HG03280 (cell line): ENCODE measurements around the gene ATP2B2.

Experiments used
- ATAC-seq: cut with Tn5 transposase; IDR thresholded peaks from one replicate; pipeline ENCODE4 v1.9.1; 2021; ENCODE audit warnings: mild to moderate bottlenecking, moderate library complexity; ENCODE audit not compliant: unreplicated experiment

ATP2B2 gene

DNA sequence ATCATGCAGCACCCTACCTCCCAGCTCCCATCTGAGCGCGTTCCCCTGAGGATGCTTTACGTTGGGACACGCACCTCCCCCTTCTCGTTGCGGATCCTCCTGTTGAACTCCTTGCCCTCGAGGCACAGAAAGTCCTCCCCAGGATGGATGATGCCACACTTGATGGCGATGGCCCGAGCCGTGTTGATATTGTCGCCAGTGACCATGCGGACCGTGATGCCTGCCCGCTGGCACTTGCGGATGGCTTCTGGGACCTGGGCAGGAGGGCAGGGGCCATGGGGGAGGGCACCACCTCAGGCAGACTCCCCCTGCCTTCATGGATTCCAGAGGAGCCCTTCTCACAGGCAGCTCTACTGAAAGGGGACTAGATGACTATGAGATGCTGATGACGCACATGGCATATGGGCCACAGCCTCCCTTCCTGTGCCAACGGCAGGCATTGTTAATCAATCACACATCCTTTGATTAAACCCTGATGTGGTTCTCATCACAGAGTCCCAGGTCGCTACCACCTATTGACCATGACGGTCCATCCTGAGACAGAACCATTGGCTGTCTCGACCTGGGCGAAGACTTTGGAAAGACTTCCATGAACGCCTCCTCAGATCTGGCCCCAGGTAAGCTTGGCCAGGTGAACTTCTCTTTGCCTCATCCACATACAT lies 154.9 kb downstream of the ATP2B2 start:
- ATAC-seq, result no peak

DNA sequence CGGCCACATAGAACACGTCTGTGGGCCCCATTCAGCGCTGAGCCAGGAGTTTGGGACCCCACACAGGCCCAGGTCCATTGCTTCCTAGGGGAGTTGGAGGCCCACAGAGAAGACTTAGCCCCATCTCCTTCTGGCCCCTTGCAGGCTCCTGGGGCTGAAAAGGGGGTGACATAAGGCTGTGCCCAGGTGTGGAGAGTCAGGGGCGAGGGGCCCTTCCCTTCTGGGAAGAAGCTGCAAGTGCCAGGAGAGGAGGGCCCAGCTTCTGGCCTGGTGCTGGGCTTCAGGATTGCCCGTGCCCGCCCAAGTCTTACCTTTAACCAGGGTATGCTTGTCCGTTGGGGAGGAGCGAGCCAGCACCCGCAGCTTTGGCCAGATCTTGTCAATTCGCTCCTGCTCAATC lies 155.6 kb downstream of the ATP2B2 start:
- ATAC-seq, result no peak

DNA sequence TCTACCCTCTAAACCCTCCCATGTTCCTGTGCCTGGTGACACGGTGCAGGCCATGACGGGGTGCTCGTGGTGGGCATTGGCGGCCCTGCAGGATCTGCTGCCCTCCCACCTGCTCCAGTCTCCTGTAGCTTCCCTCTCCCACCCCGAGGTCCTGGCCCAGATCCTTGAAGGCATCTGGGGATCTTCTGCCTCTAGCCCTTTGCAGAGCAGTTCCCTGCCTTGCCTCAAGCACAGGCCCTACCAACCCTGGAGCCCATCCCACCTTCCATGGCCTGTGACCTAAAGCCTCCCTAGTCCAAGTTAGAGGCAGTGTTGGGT lies 157.0 kb downstream of the ATP2B2 start:
- ATAC-seq, result no peak

DNA sequence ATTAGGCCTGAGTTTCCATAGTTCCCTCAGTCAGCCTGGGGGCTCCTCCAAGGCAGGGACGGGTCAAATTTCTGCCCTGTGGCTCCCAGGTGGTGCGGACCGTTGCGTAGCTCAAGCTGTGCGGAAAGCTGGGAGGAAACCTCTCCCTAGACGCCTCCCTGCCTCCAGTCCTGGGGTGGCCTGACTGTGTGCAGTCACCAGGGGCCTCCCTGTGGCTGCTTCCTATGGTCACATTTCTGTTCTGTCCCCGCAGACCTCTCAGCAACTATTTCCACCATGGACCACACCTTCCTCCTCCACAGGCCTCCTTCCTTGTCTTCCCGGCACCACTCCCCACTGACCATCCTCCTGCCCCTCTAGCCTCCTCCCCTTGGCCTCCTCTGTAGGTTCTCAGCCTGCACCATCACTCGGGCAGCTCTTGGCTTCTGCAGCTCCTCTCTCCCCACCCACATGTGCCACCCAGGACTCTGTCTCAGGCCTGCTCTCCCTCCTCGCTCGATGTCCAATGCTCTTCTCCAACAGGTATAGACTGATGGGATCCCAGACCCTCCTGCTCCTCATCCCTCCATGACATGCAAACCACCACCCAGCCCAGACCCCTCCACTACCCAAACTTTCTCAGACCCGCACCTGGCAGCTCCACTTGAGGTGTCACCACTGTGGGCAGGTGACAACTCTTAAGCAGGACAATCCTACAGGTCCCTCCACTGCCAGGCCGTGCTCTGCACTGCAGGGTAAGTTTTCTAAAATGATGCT lies 157.6 kb downstream of the ATP2B2 start:
- ATAC-seq, result no peak

DNA sequence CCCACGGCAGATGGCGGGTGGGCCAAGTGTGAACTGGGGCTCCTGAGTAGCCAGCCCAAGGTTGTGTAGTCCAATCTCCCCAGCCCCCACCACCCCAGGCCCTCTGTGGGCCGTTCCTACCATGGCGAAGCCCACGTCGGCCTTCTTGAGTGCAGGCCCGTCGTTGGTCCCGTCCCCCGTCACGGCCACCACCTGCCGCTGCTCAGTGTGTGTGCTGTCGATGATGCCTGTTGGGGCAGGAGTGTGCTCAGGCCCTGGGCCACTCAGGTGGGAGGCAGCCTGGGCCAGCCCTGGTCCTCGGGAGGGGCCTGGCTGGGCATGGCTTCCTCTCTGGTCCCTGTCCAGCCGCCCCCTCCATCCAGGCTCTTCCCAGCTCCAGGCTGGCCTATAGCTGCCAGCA lies 159.5 kb downstream of the ATP2B2 start:
- ATAC-seq, result no peak

DNA sequence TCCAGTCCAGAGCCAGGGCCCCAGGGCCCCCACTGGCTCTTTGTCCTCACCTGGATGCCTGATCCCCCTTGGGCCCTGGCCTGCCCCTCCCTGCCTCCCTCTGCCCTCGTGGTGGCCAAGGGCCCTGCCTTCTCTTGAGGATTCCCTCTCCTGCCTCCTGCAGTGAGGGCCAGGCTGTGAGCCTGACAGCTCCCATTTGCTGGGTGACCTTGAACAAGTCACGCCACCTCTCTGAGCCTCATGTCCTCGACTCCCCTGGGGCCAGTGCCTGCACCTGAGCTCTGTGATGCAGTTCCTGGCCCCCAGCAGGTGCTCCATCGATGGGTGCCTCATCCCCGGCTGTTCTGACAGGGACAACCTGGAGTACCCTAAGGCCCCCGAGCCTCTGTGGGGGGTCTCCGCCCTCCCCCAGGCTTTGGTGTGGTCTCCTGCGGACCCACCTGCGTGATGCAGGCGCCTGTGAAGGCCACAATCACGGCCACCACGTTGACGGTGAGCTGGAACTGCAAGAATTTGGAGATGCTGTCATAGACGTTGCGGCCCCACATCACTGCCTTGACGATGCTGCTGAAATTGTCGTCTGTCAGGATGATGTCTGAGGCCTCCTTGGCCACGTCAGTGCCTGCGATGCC lies 160.3 kb downstream of the ATP2B2 start:
- no peak for ATAC-seq

DNA sequence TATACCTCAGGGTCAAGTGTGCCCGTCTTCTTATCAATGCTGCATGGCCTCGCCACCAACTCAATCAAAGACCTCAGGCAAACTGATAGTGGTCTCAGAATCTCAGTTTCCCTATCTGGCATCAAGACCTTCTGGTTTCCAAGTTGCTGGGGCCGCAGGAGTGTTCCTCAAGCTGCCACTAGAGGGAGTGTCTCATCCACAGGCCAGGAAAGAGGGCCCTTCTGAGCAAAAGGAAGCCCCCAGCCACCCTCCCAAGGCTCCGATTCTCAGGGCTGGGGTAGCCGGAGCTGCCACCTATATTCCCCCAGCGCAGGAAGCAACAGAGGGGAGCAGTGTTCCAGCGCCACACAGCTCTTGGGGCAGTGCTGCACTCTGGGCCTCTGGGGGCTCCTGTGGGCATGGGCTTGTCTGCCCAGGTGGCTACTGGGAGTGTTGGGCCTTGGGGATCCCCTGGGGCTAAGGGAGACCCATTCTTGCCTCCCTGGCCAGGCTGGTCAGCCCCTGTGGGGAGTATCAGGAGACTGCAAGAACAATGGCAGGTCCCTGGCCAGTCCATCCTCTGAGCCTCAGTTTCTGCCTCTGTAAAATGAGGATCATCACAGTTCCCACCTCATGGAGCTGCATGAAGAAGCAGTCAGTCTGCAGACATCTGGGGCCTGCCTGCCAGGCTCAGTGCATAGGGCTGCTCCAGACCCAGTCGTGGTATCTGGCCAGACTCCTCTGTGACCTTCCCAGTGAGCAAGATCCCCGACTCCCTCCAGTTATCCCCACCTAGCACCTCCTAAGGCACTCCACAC lies 161.0 kb downstream of the ATP2B2 start:
- ATAC-seq, result no peak

DNA sequence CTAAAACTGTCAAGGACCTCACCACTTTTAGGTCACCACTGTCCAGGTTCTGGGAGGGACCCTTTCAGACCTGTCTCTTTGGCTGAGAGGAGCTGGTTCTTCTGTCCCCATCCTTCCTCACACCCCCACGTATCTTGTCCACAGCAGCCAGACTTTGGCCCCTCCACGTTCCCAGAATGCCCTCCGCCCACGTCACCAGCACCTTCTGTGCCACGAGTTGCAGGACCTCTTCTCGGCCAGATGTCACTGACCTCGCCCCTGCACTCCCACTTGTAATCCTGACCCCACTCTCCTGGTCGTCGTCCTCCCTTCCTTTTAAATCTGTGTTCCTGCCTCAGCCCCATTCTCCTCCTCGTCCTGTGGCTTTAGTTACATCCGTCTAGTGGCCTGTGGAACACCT lies 161.9 kb downstream of the ATP2B2 start:
- no peak for ATAC-seq

DNA sequence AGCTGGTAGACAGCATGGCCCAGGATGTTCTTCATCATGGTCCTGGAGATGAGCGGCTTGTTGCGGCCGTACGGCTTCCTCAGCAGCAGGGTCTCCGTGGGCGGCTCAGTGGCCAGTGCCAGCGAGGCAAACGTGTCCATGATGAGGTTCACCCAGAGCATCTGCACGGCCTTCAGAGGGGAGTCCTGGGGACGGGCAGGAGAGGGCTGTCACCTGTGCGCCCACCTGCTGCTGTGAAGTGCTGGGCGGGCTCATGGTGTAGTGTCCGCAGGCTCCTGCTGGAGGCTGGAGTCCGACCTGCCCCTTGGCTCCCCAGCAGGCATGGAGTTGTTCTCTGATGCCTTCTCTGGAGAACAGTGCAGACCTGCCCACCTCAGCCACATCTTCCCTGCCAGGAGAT lies 162.6 kb downstream of the ATP2B2 start:
- ATAC-seq, result no peak

DNA sequence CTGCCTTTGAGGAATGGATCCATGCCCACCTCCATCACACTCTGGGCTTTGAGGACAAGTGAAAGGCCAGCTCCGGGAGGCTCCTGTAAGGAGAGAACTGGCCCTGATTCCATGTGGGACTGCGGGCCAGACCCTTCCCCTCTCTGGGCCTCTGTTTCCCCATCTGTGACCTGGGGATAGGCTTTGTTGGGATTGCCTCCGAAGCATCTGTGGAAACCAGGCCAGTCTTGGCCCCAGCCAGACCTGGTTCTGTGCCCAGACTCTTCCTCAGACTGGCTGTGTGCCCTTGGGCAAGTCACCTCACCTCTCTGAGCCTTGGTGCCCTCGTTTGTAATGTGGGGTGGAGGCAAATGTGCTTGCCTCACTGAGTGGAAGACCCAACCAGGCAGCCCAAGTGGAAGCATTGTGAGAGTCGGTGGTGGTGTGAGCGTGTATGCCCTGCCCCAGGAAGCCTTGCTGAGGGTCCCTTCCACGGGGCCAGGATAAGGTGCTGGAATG lies 163.4 kb downstream of the ATP2B2 start:
- no peak for ATAC-seq

DNA sequence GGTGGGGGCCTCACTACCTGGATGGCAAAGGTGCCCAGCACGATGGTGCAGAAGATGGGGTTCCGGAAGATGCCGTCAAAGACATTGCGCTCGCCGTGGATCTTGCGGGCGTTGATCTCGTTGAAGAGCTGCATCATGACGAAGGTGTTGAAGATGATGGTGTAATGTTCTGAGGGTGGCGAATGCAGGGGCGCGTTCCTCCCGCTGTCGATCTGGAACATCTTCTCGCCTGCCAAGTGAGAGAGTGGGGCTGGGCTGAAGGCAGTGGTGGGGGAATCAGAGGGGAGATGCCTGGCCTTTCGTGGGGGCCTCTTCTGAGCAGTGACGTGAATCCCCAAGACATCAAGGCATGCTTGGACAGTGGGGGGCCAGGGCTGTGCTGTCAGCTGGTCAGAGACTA lies 164.9 kb downstream of the ATP2B2 start:
- no peak for ATAC-seq

DNA sequence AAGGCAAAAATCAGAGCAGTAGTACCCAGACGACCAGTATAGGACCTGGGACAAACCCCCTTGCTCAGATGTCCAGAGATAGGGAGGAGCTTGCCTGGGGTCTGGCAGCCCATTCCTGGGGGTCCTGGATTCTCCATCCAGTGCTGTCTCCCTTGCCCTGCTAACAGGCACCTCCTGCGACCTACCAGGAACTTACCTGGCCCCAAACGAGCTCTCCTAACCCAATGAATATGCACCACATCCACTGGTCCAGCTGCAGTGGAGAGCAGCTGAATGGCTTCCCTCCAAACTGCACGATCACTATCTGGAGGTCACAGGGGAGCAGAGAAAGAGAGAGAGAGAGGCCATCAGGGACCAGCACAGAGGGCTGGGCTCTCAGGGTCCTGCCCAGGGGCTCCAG lies 165.3 kb downstream of the ATP2B2 start:
- no peak for ATAC-seq

DNA sequence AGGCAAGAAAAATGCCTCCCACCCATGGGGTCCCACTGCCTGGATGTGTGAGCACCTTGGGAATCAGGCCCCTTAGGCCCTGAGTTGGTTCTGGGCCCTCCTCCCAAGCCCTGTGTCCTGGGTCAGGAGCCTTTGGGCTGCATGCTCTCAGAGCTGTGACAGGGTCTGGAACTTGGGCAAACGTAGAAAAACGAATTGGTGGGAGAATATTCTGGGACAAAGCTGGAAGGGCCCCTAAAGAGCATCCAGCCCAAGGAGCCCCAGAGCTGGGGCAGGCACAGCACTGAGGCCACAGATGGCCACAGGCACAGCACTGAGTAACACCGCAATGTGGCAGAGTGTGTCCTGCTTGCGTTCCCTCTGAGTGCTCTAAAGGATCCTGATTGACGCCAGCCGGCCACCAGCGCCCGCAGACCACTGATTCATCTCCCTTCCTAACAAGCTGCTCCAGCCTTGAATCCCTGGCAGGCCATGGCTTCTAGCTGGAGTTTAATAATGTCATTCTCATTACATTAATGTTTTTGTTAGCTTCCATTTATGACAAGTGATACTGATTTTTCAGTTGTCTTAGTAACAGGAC lies 165.9 kb downstream of the ATP2B2 start:
- no peak for ATAC-seq

DNA sequence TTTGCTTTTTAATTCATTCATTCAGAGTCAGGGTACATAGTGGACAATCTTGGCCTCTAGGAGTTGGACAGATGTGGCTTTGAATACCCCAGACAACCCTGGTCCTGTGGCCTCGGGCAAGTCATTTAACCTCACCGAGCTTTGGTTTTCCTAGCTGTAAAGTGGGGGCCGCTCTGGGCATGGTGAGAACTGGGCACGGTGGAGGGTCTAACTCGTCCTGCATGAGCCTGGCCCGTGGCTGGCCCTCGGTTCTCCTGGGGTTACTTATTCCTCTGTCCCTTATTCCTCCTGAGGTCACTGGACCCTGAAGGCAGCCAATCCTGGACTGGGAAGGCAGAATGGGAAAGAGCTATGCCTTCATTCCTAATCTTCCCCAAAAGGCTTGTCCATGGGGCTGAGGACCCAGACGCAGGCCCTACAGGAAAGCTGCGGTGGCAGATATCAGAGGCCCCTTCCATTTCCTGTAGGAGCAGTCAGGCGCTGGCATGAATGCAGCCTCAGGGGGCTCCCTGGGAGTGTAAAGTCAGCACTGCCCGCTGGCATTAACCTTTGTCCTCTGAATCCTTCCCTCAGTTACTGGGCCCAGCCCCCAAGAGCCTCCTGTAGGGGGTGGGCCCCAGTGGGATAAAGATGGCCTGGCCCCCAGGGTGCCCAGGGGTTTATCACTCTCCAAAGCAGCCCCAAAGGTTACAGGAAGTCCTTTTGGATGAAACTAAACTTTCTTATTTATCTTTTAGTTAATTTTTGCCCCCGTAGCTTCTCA lies 166.6 kb downstream of the ATP2B2 start:
- no peak for ATAC-seq

DNA sequence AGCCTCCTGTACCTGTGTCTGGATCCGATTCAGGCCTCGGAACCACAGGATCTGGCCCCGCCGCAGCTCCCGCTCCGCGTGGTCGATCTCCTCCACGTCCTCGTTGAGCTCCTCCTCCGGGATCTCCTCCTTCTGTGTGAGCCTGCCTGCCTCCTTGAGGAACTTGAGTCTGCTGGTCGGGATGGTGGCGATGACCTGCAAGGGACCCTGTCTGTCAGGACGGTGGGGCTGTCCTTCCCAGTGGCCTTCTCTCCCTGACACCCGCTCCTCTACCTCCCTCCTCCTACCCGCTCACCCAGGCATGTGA lies 167.3 kb downstream of the ATP2B2 start:
- no peak for ATAC-seq

DNA sequence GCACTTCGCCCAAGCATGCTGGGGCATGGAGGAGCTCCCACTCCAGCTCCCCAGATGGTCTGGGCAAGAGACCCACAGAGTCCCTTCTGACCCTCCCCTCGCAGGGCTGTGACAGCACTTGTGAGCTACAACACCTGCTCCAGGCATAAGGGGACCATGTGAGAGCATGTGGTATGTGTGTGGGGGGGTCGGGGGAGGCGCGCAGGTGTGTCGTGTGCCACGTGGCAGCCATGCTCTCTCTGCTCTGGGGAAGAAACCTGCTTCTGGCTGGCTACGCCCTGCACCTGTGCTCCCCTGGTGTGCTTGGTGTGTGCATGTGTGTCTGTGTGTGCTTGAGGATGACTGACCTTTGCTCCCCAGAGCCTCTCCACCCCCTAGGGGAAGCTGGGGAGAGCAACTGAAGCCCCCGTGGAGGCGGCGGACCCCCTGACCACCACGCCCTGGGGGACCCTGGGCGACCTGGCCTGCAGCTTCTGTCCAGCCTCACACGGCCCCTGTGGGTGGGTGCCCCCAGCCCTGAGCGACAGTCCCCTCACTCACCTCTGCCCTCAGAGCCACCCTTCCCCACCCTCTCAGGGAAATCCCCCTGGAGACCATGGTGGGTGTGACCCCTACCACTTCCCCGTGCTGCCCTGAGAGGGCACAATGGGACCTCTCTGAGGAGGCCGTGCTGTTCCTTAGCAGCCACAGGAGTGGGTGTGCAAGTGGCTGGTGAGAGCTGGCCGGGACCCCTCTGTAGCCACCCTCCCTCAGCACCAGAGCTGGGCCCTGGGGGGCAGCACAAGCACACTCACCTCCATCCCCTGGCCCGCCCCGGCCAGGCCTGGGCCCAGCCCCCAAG lies 167.8 kb downstream of the ATP2B2 start:
- no peak for ATAC-seq

DNA sequence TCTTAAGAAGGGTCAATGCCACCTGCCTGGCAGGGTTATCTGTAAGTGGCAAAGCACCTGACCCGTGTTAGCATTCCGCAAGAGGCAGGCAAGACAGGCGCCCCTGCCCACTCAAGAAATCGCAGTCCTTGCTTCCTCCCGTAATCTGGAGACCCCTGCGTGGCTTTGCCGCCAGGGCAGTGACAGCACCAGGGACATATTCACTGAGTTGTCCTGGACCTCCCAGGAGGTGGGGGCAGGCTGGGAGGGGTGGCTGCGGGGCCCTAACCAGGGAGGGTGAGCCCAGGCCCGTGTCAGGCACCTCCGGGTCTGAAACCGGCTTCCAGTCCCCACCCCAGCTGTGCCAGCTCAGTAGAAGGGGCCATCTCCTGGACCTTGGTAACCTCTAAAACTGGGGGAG lies 168.6 kb downstream of the ATP2B2 start:
- no peak for ATAC-seq

DNA sequence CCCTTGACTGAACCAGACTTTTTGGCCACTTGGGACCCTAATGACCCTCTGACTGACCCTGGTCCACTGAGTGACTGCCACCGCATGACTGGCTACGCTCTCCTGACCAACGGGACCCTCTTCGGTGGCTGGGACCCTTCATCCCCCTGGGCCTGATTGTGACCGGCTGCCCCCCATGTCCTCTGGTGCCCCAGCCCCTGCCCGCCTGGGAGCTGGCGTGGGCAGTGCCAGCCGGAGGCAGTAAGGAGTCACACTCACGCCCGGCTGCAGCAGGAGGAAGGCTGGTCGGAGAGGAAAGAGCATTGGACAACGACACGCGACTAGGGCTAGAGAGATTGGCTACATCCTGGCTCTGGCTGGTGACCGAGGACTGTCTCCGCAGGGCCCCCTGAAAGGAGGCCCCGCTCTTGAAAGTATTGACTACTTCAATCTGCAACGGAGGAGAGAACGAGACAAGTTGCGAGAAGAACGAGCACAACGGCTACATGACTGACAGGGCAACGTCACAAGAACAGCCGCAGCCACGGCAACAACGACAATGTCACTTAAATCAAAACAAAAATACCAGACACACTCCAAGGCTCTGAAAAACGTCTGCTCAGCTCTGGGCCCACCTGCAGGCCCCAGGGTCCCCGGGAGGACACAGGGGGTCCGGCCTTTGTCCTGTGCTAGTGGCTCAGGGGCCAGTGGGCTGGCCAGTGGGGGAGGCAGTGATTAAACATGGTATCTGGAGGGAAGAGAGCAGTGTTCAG lies 169.3 kb downstream of the ATP2B2 start:
- ATAC-seq, result no peak

DNA sequence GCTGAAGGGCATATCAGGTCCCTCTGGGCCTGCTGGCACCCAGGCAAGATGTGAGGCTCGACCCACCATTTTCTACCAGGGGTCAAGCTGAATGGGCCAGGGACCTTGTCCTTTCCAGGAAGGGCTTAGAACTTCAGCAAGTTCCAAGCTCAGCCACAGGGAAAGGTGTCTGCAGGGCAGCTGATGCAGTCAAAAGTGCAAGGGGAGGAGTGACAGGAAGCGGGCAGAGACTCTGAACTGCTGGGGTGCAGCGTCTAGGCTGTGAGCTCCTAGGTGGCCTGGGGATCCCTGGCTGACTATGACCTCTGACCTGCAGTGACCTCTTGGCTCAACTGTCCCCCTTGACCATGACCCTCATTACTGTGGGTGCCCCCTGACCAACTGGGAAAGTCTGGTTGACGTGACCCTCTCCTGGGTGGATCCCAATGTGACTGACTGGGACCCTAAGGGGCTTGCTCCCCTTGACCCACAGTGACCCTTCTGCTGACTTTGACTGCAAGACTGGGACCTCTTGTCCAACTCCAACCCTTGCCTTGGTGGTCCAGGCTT lies 170.1 kb downstream of the ATP2B2 start:
- ATAC-seq, result no peak
